Body of pancreas (tissue), 4 donors: ENCODE results near the gene ZNF224.

Experiments
- CTCF ChIP-seq, 7 experiments: fragments of 450-650 bp in 4 of 7; fragments of 200-600 bp in 3 of 7; sonication (generic) in 3 of 7; IDR thresholded peaks; one replicate each; pipeline ENCODE4 v1.5.1; 2016 to 2019; ENCODE audit warnings: antibody characterized with exemption in 7 of 7
- POLR2A ChIP-seq, 3 donors: fragments of 450-650 bp; IDR thresholded peaks; one replicate each; pipeline ENCODE4 v1.6.1; 2016; ENCODE audit warnings: antibody characterized with exemption in 3 of 3, mild to moderate bottlenecking in 2 of 3

DNA sequence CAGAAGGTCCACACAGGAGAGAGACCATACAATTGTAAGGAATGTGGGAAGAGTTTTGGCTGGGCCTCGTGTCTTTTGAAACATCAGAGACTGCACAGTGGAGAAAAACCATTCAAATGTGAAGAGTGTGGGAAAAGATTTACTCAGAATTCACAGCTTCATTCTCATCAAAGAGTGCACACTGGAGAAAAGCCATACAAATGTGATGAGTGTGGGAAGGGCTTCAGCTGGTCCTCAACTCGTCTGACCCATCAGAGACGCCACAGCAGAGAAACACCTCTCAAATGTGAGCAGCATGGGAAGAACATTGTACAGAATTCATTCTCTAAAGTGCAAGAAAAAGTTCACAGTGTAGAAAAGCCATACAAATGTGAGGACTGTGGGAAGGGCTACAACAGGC is 13.6 kb downstream of the ZNF224 start:
- TF ChIP-seq CTCF (IDR thresholded peaks at IDR 0.05) (no peak), POLR2A (IDR thresholded peaks at IDR 0.05) (no peak)
